K562 (cell line): Measurements from ENCODE around the gene P4HTM. TPM values are rescaled to one million over a fixed set of nuclear protein-coding genes. Genes with fewer than 3 reads are reported as not detected.

Experiments used
- ATAC-seq: fragments of 200-7000 bp; cut with Tn5 transposase; 3 replicates; pipeline ENCODE4 v1.9.1; 2020; ENCODE audit warnings: moderate library complexity
- BruUV-seq: library from RNA; stranded (reverse); fragments of 400-500 nt; replicated peaks from 2 replicates; lab custom pipeline; 2021; lab: Mats Ljungman, UMichigan
- CTCF ChIA-PET: fragments of 300-600 bp; formaldehyde crosslinking; extraction: SDS; loops from one replicate; lab custom pipeline; 2021; ENCODE audit warnings: low intra/inter-chr PET ratio; lab: Yijun Ruan, JAX
- POLR2A ChIA-PET: fragments of 300-600, 350-650 bp; sonication (Branson Sonifier 250); formaldehyde crosslinking; extraction: SDS; loops from one replicate; lab custom pipeline; 2021; ENCODE audit warnings: antibody characterized with exemption, inconsistent platforms; lab: Yijun Ruan, JAX
- DNase-seq, 4 experiments: peaks; one replicate each; pipeline versions ENCODE4 v3.0.0 to v3.0.0-alpha.2; 2011 to 2018; ENCODE audit warnings: low spot score in 3 of 4, mixed read lengths in 3 of 4; ENCODE audit errors: extremely low read depth in 1 of 4
- FAIRE-seq: peaks from 2 replicates; lab custom pipeline; 2011; peaks lifted over from hg19 to GRCh38; lab: Jason Lieb, UNC
- H2AFZ ChIP-seq: 2 replicates; pipeline ENCODE4 v1.6.0; 2011; ENCODE audit warnings: low read depth, low read length, control low read depth, inconsistent platforms
- H3K27ac ChIP-seq: fragments of 200-600 bp; 3 replicates; pipeline ENCODE4 v1.8.0; 2011; ENCODE audit warnings: low read depth, mild to moderate bottlenecking, control low read depth, inconsistent platforms, low read length, moderate library complexity, mixed read lengths; ENCODE audit errors: extremely low read depth
- H3K27me3 ChIP-seq, 2 experiments: fragments of 300-600 bp in 1 of 2; 2 replicates in 1 of 2; 3 replicates in 1 of 2; pipeline versions ENCODE4 v1.6.0 to v1.8.0; 2011; ENCODE audit warnings: inconsistent platforms in 2 of 2, low read length in 2 of 2, mild to moderate bottlenecking in 1 of 2, mixed read lengths in 1 of 2, moderate library complexity in 1 of 2; ENCODE audit not compliant: control insufficient read depth in 2 of 2, insufficient read depth in 2 of 2
- H3K36me3 ChIP-seq: fragments of 300-600 bp; 3 replicates; pipeline ENCODE4 v1.8.0; 2011; ENCODE audit warnings: mild to moderate bottlenecking, low read length, inconsistent platforms; ENCODE audit not compliant: control insufficient read depth, insufficient read depth
- H3K4me1 ChIP-seq, 2 experiments: fragments of 200-600 bp in 1 of 2; replicated peaks in 1 of 2; 2 replicates in 1 of 2; 3 replicates in 1 of 2; pipeline versions ENCODE4 v1.5.1 to v1.8.0; 2011; ENCODE audit warnings: inconsistent platforms in 2 of 2, low read length in 2 of 2, mild to moderate bottlenecking in 1 of 2, mixed read lengths in 1 of 2, moderate library complexity in 1 of 2; ENCODE audit not compliant: control insufficient read depth in 2 of 2, insufficient read depth in 2 of 2
- H3K4me2 ChIP-seq: 2 replicates; pipeline ENCODE4 v1.6.1; 2011; ENCODE audit warnings: low read length, control low read depth, inconsistent platforms, mixed read lengths; ENCODE audit not compliant: insufficient read depth
- H3K4me3 ChIP-seq: fragments of 200-600 bp; sonication (generic), shearing (Covaris generic); 2 replicates; pipeline ENCODE4 v1.5.1; 2016; ENCODE audit warnings: control low read depth, inconsistent platforms
- H3K79me2 ChIP-seq: fragments of 200-600 bp; 3 replicates; pipeline ENCODE4 v1.8.0; 2011; ENCODE audit warnings: low read length, inconsistent platforms; ENCODE audit not compliant: control insufficient read depth, insufficient read depth
- H3K9ac ChIP-seq, 2 experiments: 2 replicates each; pipeline versions ENCODE4 v1.6.0 to v1.6.1; 2011; ENCODE audit warnings: low read depth in 2 of 2, low read length in 2 of 2, control low read depth in 1 of 2, inconsistent platforms in 1 of 2, mild to moderate bottlenecking in 1 of 2, mixed read lengths in 1 of 2; ENCODE audit not compliant: insufficient read depth in 1 of 2
- H3K9me1 ChIP-seq: one replicate; pipeline ENCODE4 v1.6.0; 2011; ENCODE audit warnings: inconsistent platforms, mild to moderate bottlenecking, low read length, moderate library complexity; ENCODE audit not compliant: control insufficient read depth, insufficient read depth
- H3K9me3 ChIP-seq: replicated peaks from 2 replicates; pipeline ENCODE4 v1.5.1; 2011; ENCODE audit warnings: low read depth, low read length, inconsistent platforms; ENCODE audit not compliant: control insufficient read depth, insufficient read depth
- H4K20me1 ChIP-seq: replicated peaks from 2 replicates; pipeline ENCODE4 v1.6.1; 2011; ENCODE audit warnings: low read length, inconsistent platforms, mixed read lengths; ENCODE audit not compliant: control insufficient read depth, insufficient read depth
- ARHGAP35 ChIP-seq: fragments of 450-650 bp; IDR thresholded peaks from 2 replicates; pipeline ENCODE4 v1.6.1; 2018; ENCODE audit not compliant: partially characterized antibody
- C11orf30 ChIP-seq: fragments of 450-650 bp; IDR thresholded peaks from 2 replicates; pipeline ENCODE4 v1.6.1; 2016; ENCODE audit warnings: low read depth, mild to moderate bottlenecking
- CHD1 ChIP-seq: fragments of 200-600 bp; sonication (generic); IDR thresholded peaks from one replicate; pipeline ENCODE4 v1.6.1; 2012; ENCODE audit warnings: mild to moderate bottlenecking, moderate library complexity, low read length, inconsistent platforms
- CHD2 ChIP-seq: IDR thresholded peaks from 2 replicates; pipeline ENCODE4 v1.6.1; 2011; ENCODE audit warnings: low read depth, low read length
- E2F6 ChIP-seq, 2 experiments: IDR thresholded peaks; 2 replicates each; pipeline ENCODE4 v1.6.1; 2011; ENCODE audit warnings: borderline replicate concordance in 1 of 2, control low read depth in 1 of 2, low read depth in 1 of 2, low read length in 1 of 2, mild to moderate bottlenecking in 1 of 2, mixed read lengths in 1 of 2, moderate library complexity in 1 of 2; ENCODE audit not compliant: insufficient read depth in 1 of 2, insufficient read length in 1 of 2, poor library complexity in 1 of 2, severe bottlenecking in 1 of 2; ENCODE audit errors: extremely low read depth in 1 of 2
- HDAC8 ChIP-seq: fragments of 450-650 bp; IDR thresholded peaks from 2 replicates; pipeline ENCODE4 v1.6.1; 2016; ENCODE audit warnings: mild to moderate bottlenecking, missing genetic modification characterization, moderate library complexity, missing compliant biosample characterization
- HSF4 ChIP-seq: fragments of 250-450 bp; sonication (Bioruptor Pico); IDR thresholded peaks from 2 replicates; pipeline ENCODE4 v2.1.2; 2022; ENCODE audit warnings: mild to moderate bottlenecking, moderate library complexity, borderline replicate concordance
- NCOA1 ChIP-seq: fragments of 450-650 bp; IDR thresholded peaks from 2 replicates; pipeline ENCODE4 v1.6.1; 2016; ENCODE audit warnings: low read depth
- NRF1 ChIP-seq, 2 experiments: fragments of 450-650 bp; IDR thresholded peaks in 1 of 2; conservative IDR thresholded peaks in 1 of 2; 2 replicates each; pipeline ENCODE4 v1.6.1; 2014; ENCODE audit warnings: mild to moderate bottlenecking in 2 of 2
- PYGO2 ChIP-seq: fragments of 450-650 bp; IDR thresholded peaks from 2 replicates; pipeline ENCODE4 v1.6.1; 2016; ENCODE audit warnings: mild to moderate bottlenecking, missing genetic modification characterization, moderate library complexity, missing compliant biosample characterization
- RHOXF2B ChIP-seq: fragments of 250-450 bp; sonication (Bioruptor Pico); conservative IDR thresholded peaks from 2 replicates; pipeline ENCODE4 v1.5.1; 2021
- STAT5B ChIP-seq: fragments of 250-450 bp; sonication (Bioruptor Pico); IDR thresholded peaks from 2 replicates; pipeline ENCODE4 v1.8.0; 2021; ENCODE audit warnings: mild to moderate bottlenecking, inconsistent platforms
- TAF9B ChIP-seq: fragments of 450-650 bp; IDR thresholded peaks from 2 replicates; pipeline ENCODE4 v1.6.1; 2018; ENCODE audit warnings: mild to moderate bottlenecking; ENCODE audit not compliant: partially characterized antibody
- THRB ChIP-seq: fragments of 450-650 bp; formaldehyde crosslinking; conservative IDR thresholded peaks from 2 replicates; pipeline ENCODE4 v1.4.0; 2022; ENCODE audit warnings: mild to moderate bottlenecking, missing genetic modification characterization
- USF1 ChIP-seq: sonication (generic); formaldehyde crosslinking; IDR thresholded peaks from 2 replicates; pipeline ENCODE4 v1.9.0; 2022; ENCODE audit warnings: mild to moderate bottlenecking, missing genetic modification reagents
- YBX1 ChIP-seq: fragments of 450-650 bp; IDR thresholded peaks from 2 replicates; pipeline ENCODE4 v1.7.1; 2016; ENCODE audit warnings: mild to moderate bottlenecking
- ZNF23 ChIP-seq: fragments of 250-450 bp; sonication (Bioruptor Pico); IDR thresholded peaks from 2 replicates; pipeline ENCODE4 v1.4.0; 2020; ENCODE audit warnings: mild to moderate bottlenecking
- ZNF263 ChIP-seq: sonication (generic); formaldehyde crosslinking; IDR thresholded peaks from 2 replicates; pipeline ENCODE4 v1.8.0; 2022; ENCODE audit warnings: mild to moderate bottlenecking, missing genetic modification reagents, borderline replicate concordance
- ZNF644 ChIP-seq: fragments of 200-800 bp; sonication (Bioruptor generic); IDR thresholded peaks from 2 replicates; pipeline ENCODE4 v1.6.1; 2016; ENCODE audit warnings: low read depth, missing genetic modification characterization, missing compliant biosample characterization
- WGBS: fragments of 100-300 bp; shearing (Covaris generic); methylation state at CpG from one replicate; pipeline ENCODE4 v1.1.6; 2016; ENCODE audit warnings: low coverage, mixed read lengths; ENCODE audit not compliant: insufficient coverage; ENCODE audit errors: missing lambda C conversion rate; 5-methylcytosine and 5-hydroxymethylcytosine counted together
- in situ Hi-C: fragments of 300-500 bp; cut with MboI; formaldehyde crosslinking; loops from 4 replicates; pipeline ENCODE4 v1.15.0; 2018; ENCODE audit warnings: inconsistent platforms, mixed read lengths
- intact Hi-C: fragments of 100-400 bp; cut with micrococcal nuclease; formaldehyde crosslinking; loops from 2 replicates; pipeline ENCODE4 v1.14.2; 2022
- polyA plus RNA-seq, 8 experiments: library from polyadenylated mRNA; depleted of rRNA in 4 of 8; stranded (reverse) in 5 of 8; unstranded in 3 of 8; fragments of >200 nt; fragmentation: Nextera tagmentation in 2 of 8; fragmentation: Illumina TruSeq in 1 of 8; extraction: Ambion mirVana in 2 of 8; extraction: Trizol in 1 of 8; gene quantifications; 2 replicates each; pipeline versions ENCODE4 v1.2.1 to v1.2.3, GENCODE V29; 2011 to 2014; ENCODE audit warnings: inconsistent platforms in 1 of 8, missing spikeins in 1 of 8
- total RNA-seq, 7 experiments: library from RNA; depleted of rRNA in 6 of 7; stranded (reverse); fragments of >200 nt in 6 of 7; fragmentation: Illumina TruSeq in 2 of 7; extraction: Trizol in 2 of 7; gene quantifications; 2 replicates each; pipeline versions ENCODE4 v1.2.1 to v1.2.3, GENCODE V29; 2011 to 2021; ENCODE audit warnings: low replicate concordance in 1 of 7

Gene P4HTM
- total and polyA plus RNA-seq, 9 of the 15 experiments (the other 6 are each of a cell fraction or from before 2014, with no cell fraction given): 0.09 to 0.66 (median 0.25) TPM; not detected in 2

GRCh38 chr3:49021813-49022687 is 32.0 kb downstream of the P4HTM start, which contains the start of gene NDUFAF3:
Gene NDUFAF3 (plus strand): TSS chr3:49022121. CDS start chr3:49022145, 24 bp downstream.
- POLR2A ChIA-PET: interaction anchor here (0.6 to 8.4 kb wide), 13 partner anchors 7 to 463 kb away, joined by 3 to 104 read pairs (median 3); partner anchors contain the start of genes ARIH2, QRICH1 and WDR6
- H3K27me3 ChIP-seq: no peaks in the 10 kb centered on the region
- in situ Hi-C loops (no loop called here), intact Hi-C loops (loop anchor here (10.0 kb wide), 1 partner anchor 143 kb away; the partner anchor contains the start of gene CCDC71)
- BruUV-seq: TSS peak; percentile 47
- peak within 1 kb of the TSS; percentile 92 for H3K4me2 ChIP-seq
- WGBS: 2% methylated on average over 37 of the region's 83 CpGs
- H3K27ac ChIP-seq: peak within 1 kb of the TSS; percentile 99
- H3K4me3 ChIP-seq: peak within 1 kb of the TSS; percentile 74
- no peaks in the 10 kb centered on the region for H3K9me3 ChIP-seq
- H3K36me3 ChIP-seq: peaks cover 47% of the 10 kb centered on the region; the same call in 2 of the 3 replicates
- FAIRE-seq: no peak
- ATAC-seq: peak; percentile 76
- peak within 1 kb of the TSS; percentile 72 for H2AFZ ChIP-seq
- H3K9me1 ChIP-seq: peaks cover 9% of the 10 kb centered on the region
- peaks cover 14 to 67% of the 10 kb centered on the region in 2 experiments; a peak in 4 of 5 replicates for H3K4me1 ChIP-seq
- peak; percentile 74 to 91 (median 77) for DNase-seq
- peaks cover 19% of the 10 kb centered on the region for H4K20me1 ChIP-seq
- peak within 1 kb of the TSS; percentile 98 to 99 for H3K9ac ChIP-seq
- peaks cover 88% of the 10 kb centered on the region for H3K79me2 ChIP-seq
- CTCF ChIA-PET: no interaction called here
- TF ChIP-seq ZNF644 (tag) (no peak), CHD1 (peak; percentile 35), YBX1 (no peak), TAF9B (peak; percentile 47), NCOA1 (no peak; the same call in 1 of the 2 replicates), E2F6 (IDR thresholded peaks at IDR 0.05; ENCODE audit: borderline replicate concordance in 1 of 2, extremely low read depth in 1 of 2, insufficient read depth in 1 of 2, insufficient read length in 1 of 2, low read depth in 1 of 2, low read length in 1 of 2, poor library complexity in 1 of 2, severe bottlenecking in 1 of 2) (peak; percentile 51 to 54), CHD2 (peak; percentile 68), ARHGAP35 (no peak), ZNF263 (CRISPR knock-in tag) (no peak), PYGO2 (tag) (no peak), THRB (CRISPR knock-in tag) (no peak), C11orf30 (peak; percentile 90), USF1 (CRISPR knock-in tag) (no peak; the same call in 1 of the 2 replicates), ZNF23 (no peak), NRF1 (conservative IDR thresholded peaks at IDR 0.05 in 1 of 2, IDR thresholded peaks at IDR 0.05 in 1 of 2) (peak; percentile 83 to 85), HSF4 (no peak), RHOXF2B (no peak), HDAC8 (tag) (no peak), STAT5B (CRISPR knock-in tag) (no peak)
